B cell (primary cell): ENCODE data around the gene TFCP2L1. TPM values are rescaled to one million over a fixed set of nuclear protein-coding genes. Genes with fewer than 3 reads are reported as not detected.

Source experiments
- ATAC-seq: fragments of 200-7000 bp; cut with Tn5 transposase; one replicate; pipeline ENCODE4 v1.10.0; 2021; ENCODE audit warnings: low read depth, mild to moderate bottlenecking, moderate number of reproducible peaks, moderate library complexity
- CTCF ChIA-PET: fragments of 350-600 bp; sonication (Branson Sonifier 250); formaldehyde crosslinking; loops from one replicate; lab custom pipeline; 2021; ENCODE audit warnings: antibody characterized with exemption, inconsistent platforms; lab: Charles Lee
- POLR2A ChIA-PET: fragments of 350-600 bp; sonication (Branson Sonifier 250); formaldehyde crosslinking; loops from one replicate; lab custom pipeline; 2021; ENCODE audit warnings: antibody characterized with exemption; lab: Charles Lee
- DNase-seq: peaks from one replicate; pipeline ENCODE4 v3.0.0; 2013
- H2AFZ ChIP-seq: 2 replicates; pipeline ENCODE4 v1.6.1; 2012; ENCODE audit warnings: mild to moderate bottlenecking, low read depth, low read length; ENCODE audit not compliant: insufficient read depth, poor library complexity, severe bottlenecking
- H3K27ac ChIP-seq, 2 donors: 1 replicate in 1 of 2; 2 replicates in 1 of 2; pipeline ENCODE4 v1.5.1; 2012 to 2013; ENCODE audit warnings: low read length in 2 of 2, mild to moderate bottlenecking in 2 of 2, moderate library complexity in 1 of 2
- H3K27me3 ChIP-seq, 4 experiments: fragments of 200-600 bp in 1 of 4; sonication (generic) in 1 of 4; replicated peaks in 1 of 4; 1 replicate in 2 of 4; 2 replicates in 2 of 4; pipeline versions ENCODE4 v1.6.1 to v1.7.0; 2013 to 2016; ENCODE audit warnings: low read length in 3 of 4, mild to moderate bottlenecking in 2 of 4, mixed read lengths in 1 of 4, moderate library complexity in 1 of 4; ENCODE audit not compliant: insufficient read depth in 4 of 4, control insufficient read depth in 3 of 4; ENCODE audit errors: control extremely low read depth in 1 of 4
- H3K36me3 ChIP-seq, 2 experiments: replicated peaks in 1 of 2; 1 replicate in 1 of 2; 2 replicates in 1 of 2; pipeline versions ENCODE4 v1.6.1 to v1.7.1; 2013; ENCODE audit warnings: low read length in 1 of 2; ENCODE audit not compliant: insufficient read depth in 2 of 2, control insufficient read depth in 1 of 2; ENCODE audit errors: control extremely low read depth in 1 of 2, extremely low read depth in 1 of 2
- H3K4me1 ChIP-seq, 2 donors: fragments of 200-600 bp in 1 of 2; sonication (generic) in 1 of 2; 1 replicate in 1 of 2; 2 replicates in 1 of 2; pipeline versions ENCODE4 v1.5.1 to v1.6.1; 2013 to 2017; ENCODE audit warnings: low read length in 2 of 2; ENCODE audit not compliant: control insufficient read depth in 2 of 2, insufficient read depth in 2 of 2
- H3K4me2 ChIP-seq: replicated peaks from 2 replicates; pipeline ENCODE3; 2012; ENCODE audit warnings: mild to moderate bottlenecking, low read depth, low read length; ENCODE audit not compliant: poor library complexity, severe bottlenecking
- H3K4me3 ChIP-seq, 5 experiments: fragments of 200-600 bp in 1 of 5; sonication (generic) in 1 of 5; 1 replicate in 3 of 5; 2 replicates in 2 of 5; pipeline versions ENCODE4 v1.5.1 to v1.7.0; 2011 to 2016; ENCODE audit warnings: low read length in 4 of 5, mild to moderate bottlenecking in 4 of 5, low read depth in 2 of 5, control low read depth in 1 of 5, moderate library complexity in 1 of 5; ENCODE audit not compliant: insufficient read depth in 1 of 5; ENCODE audit errors: control extremely low read depth in 1 of 5, extremely low read depth in 1 of 5
- H3K79me2 ChIP-seq: fragments of 200-600 bp; sonication (generic); one replicate; pipeline ENCODE4 v1.6.0; 2016; ENCODE audit warnings: low read length; ENCODE audit not compliant: control insufficient read depth, insufficient read depth
- H3K9ac ChIP-seq: fragments of 200-600 bp; sonication (generic); 2 replicates; pipeline ENCODE4 v1.6.1; 2017; ENCODE audit warnings: mild to moderate bottlenecking, low read length, moderate library complexity
- H3K9me3 ChIP-seq, 3 donors: one replicate each; pipeline versions ENCODE4 v1.6.1 to v1.7.1; 2013; ENCODE audit warnings: low read length in 2 of 3; ENCODE audit not compliant: control insufficient read depth in 2 of 3, insufficient read depth in 1 of 3; ENCODE audit errors: control extremely low read depth in 1 of 3
- H4K20me1 ChIP-seq: 2 replicates; pipeline ENCODE4 v1.6.0; 2012; ENCODE audit warnings: mild to moderate bottlenecking, low read length; ENCODE audit not compliant: insufficient read depth, control insufficient read depth, poor library complexity, severe bottlenecking
- H3K27ac Mint-ChIP-seq: one replicate; pipeline ENCODE4 v1.8.0; 2021; ENCODE audit warnings: mixed read lengths
- H3K27me3 Mint-ChIP-seq: one replicate; pipeline ENCODE4 v1.8.0; 2021; ENCODE audit warnings: mixed read lengths
- H3K4me1 Mint-ChIP-seq: one replicate; pipeline ENCODE4 v1.8.0; 2021; ENCODE audit warnings: mixed read lengths
- H3K4me3 Mint-ChIP-seq: one replicate; pipeline ENCODE4 v1.8.0; 2021; ENCODE audit warnings: mixed read lengths
- H3K9me3 Mint-ChIP-seq: one replicate; pipeline ENCODE4 v1.8.0; 2022; ENCODE audit warnings: mixed read lengths; ENCODE audit not compliant: insufficient read depth
- CTCF ChIP-seq: fragments of 200-600 bp; IDR thresholded peaks from one replicate; pipeline ENCODE4 v1.8.0; 2022; ENCODE audit warnings: antibody characterized with exemption, mild to moderate bottlenecking
- EZH2 ChIP-seq: IDR thresholded peaks from 2 replicates; pipeline ENCODE4 v1.6.1; 2012; ENCODE audit warnings: borderline replicate concordance, low read depth, mild to moderate bottlenecking, moderate library complexity, low read length; ENCODE audit not compliant: insufficient read depth, poor library complexity, severe bottlenecking
- WGBS: methylation state at CpG from one replicate; pipeline ENCODE4 v1.1.5; 2013; ENCODE audit warnings: missing lambda C conversion rate; ENCODE audit not compliant: insufficient coverage; 5-methylcytosine and 5-hydroxymethylcytosine counted together
- intact Hi-C: fragments of 100-400 bp; cut with micrococcal nuclease; formaldehyde crosslinking; loops from one replicate; pipeline ENCODE4 v1.10.0; 2022
- polyA plus RNA-seq: library from polyadenylated mRNA; depleted of rRNA; stranded (reverse); fragments of >200 nt; gene quantifications from 2 replicates; pipeline ENCODE4 v1.2.3, GENCODE V29; 2012
- total RNA-seq, 2 donors: library from RNA; stranded (reverse); fragments of 120-200 nt in 1 of 2; gene quantifications; 1 replicate in 1 of 2; 2 replicates in 1 of 2; pipeline versions ENCODE4 v1.2.3 to v1.2.4, GENCODE V29; 2013 to 2022

TFCP2L1 gene
- total and polyA plus RNA-seq, 2 donors (not counting 1 experiment from before 2014, with no cell fraction given): 0.03 TPM; not detected in 1

GRCh38 chr2:121211251-121211650 lies 73.8 kb downstream of the TFCP2L1 start:
- Histone ChIP-seq H3K27ac (no peak overlapping the region), H4K20me1 (no peaks in the 10 kb centered on the region), H3K4me1 (no peaks in the 10 kb centered on the region), H3K9ac (no peak overlapping the region), H3K79me2 (no peaks in the 10 kb centered on the region), H2AFZ (no peak overlapping the region), H3K4me3 (no peak overlapping the region), H3K36me3 (no peaks in the 10 kb centered on the region), H3K27me3 (no peaks in the 10 kb centered on the region), H3K4me2 (no peak overlapping the region), H3K9me3 (no peaks in the 10 kb centered on the region)
- ATAC-seq: no peak
- TF ChIP-seq CTCF: no peak
- TF ChIP-seq EZH2: no peak
- Mint-ChIP-seq H3K27me3 (no peaks in the 10 kb centered on the region), H3K4me1 (no peaks in the 10 kb centered on the region), H3K4me3 (no peak overlapping the region), H3K27ac (no peak overlapping the region), H3K9me3 (no peaks in the 10 kb centered on the region)
- ChIA-PET POLR2A (no interaction called here), CTCF (no interaction called here)
- 75% methylated on average over 4 of the region's 5 CpGs for WGBS
- DNase-seq: no peak
- intact Hi-C loops: no loop called here

GRCh38 chr2:121210691-121211090 lies 74.3 kb downstream of the TFCP2L1 start:
- H3K4me1 ChIP-seq: no peaks in the 10 kb centered on the region
- Mint-ChIP-seq H3K4me3 (no peak overlapping the region), H3K27ac (no peak overlapping the region), H3K4me1 (no peaks in the 10 kb centered on the region), H3K27me3 (no peaks in the 10 kb centered on the region), H3K9me3 (no peaks in the 10 kb centered on the region)
- H3K36me3 ChIP-seq: no peaks in the 10 kb centered on the region
- ATAC-seq (no peak), DNase-seq (no peak)
- CTCF ChIA-PET: no interaction called here
- POLR2A ChIA-PET: no interaction called here
- H4K20me1 ChIP-seq: no peaks in the 10 kb centered on the region
- no peak overlapping the region for H3K4me3 ChIP-seq
- no peaks in the 10 kb centered on the region for H3K9me3 ChIP-seq
- no peaks in the 10 kb centered on the region for H3K79me2 ChIP-seq
- no peak overlapping the region for H3K9ac ChIP-seq
- intact Hi-C loops: no loop called here
- H2AFZ ChIP-seq: no peak overlapping the region
- H3K4me2 ChIP-seq: no peak overlapping the region
- TF ChIP-seq EZH2 (no peak), CTCF (no peak)
- no peak overlapping the region for H3K27ac ChIP-seq
- 83% methylated on average over 8 of the region's 8 CpGs for WGBS
- H3K27me3 ChIP-seq: no peaks in the 10 kb centered on the region
